RWPE2 (cell line): ENCODE data around the gene FASTK.

Source experiments
- ATAC-seq: fragments of 200-7000 bp; cut with Tn5 transposase; 3 replicates; pipeline ENCODE4 v1.9.1; 2021; ENCODE audit warnings: low read depth
- DNase-seq: peaks from one replicate; pipeline ENCODE4 v3.0.0-alpha.2; 2020; ENCODE audit warnings: low spot score
- H3K27ac ChIP-seq: fragments of 450-650 bp; 2 replicates; pipeline ENCODE4 v1.5.1; 2017; ENCODE audit warnings: mild to moderate bottlenecking; ENCODE audit not compliant: poor library complexity, severe bottlenecking
- H3K27me3 ChIP-seq: fragments of 250-450 bp; sonication (Bioruptor Pico); 2 replicates; pipeline ENCODE4 v1.5.1; 2021; ENCODE audit warnings: mild to moderate bottlenecking, moderate library complexity; ENCODE audit not compliant: insufficient read depth, poor library complexity, severe bottlenecking
- H3K36me3 ChIP-seq: fragments of 250-450 bp; sonication (Bioruptor Pico); 2 replicates; pipeline ENCODE4 v1.5.1; 2020; ENCODE audit warnings: low read depth, mild to moderate bottlenecking, moderate library complexity
- H3K4me1 ChIP-seq: fragments of 250-450 bp; sonication (Bioruptor Pico); 2 replicates; pipeline ENCODE4 v1.5.1; 2021; ENCODE audit warnings: mild to moderate bottlenecking, moderate library complexity; ENCODE audit not compliant: insufficient read depth, poor library complexity, severe bottlenecking
- H3K4me3 ChIP-seq: fragments of 250-450 bp; sonication (Bioruptor Pico); 2 replicates; pipeline ENCODE4 v1.5.1; 2021; ENCODE audit warnings: mild to moderate bottlenecking, moderate library complexity; ENCODE audit not compliant: severe bottlenecking
- H3K9me3 ChIP-seq: fragments of 250-450 bp; sonication (Bioruptor Pico); 2 replicates; pipeline ENCODE4 v1.5.1; 2021; ENCODE audit warnings: mild to moderate bottlenecking, moderate library complexity; ENCODE audit not compliant: severe bottlenecking
- CTCF ChIP-seq: fragments of 450-650 bp; IDR thresholded peaks from one replicate; pipeline ENCODE4 v1.5.1; 2017; ENCODE audit warnings: mild to moderate bottlenecking, moderate library complexity; ENCODE audit not compliant: poor library complexity, severe bottlenecking

Gene FASTK

GRCh38 chr7:151075662-151075971 is 5.0 kb downstream of the FASTK start:
- DNase-seq (no peak), ATAC-seq (no peak)
- H3K27ac ChIP-seq: no peak overlapping the region
- H3K36me3 ChIP-seq: peaks cover 58% of the 10 kb centered on the region
- no peak for TF ChIP-seq CTCF
- no peaks in the 10 kb centered on the region for H3K4me1 ChIP-seq
- no peaks in the 10 kb centered on the region for H3K9me3 ChIP-seq
- no peaks in the 10 kb centered on the region for H3K27me3 ChIP-seq
- no peak overlapping the region for H3K4me3 ChIP-seq

GRCh38 chr7:151074817-151075661 is 5.6 kb downstream of the FASTK start:
- H3K36me3 ChIP-seq: peaks cover 60% of the 10 kb centered on the region
- H3K4me3 ChIP-seq: no peak overlapping the region
- no peak for DNase-seq
- ATAC-seq: no peak
- H3K4me1 ChIP-seq: no peaks in the 10 kb centered on the region
- no peak for TF ChIP-seq CTCF
- no peaks in the 10 kb centered on the region for H3K27me3 ChIP-seq
- H3K9me3 ChIP-seq: no peaks in the 10 kb centered on the region
- H3K27ac ChIP-seq: no peak overlapping the region

- no peak overlapping the region for H3K4me3 ChIP-seq
- DNase-seq (no peak), ATAC-seq (no peak)
- no peak for TF ChIP-seq CTCF
- H3K4me1 ChIP-seq: no peaks in the 10 kb centered on the region
- no peak overlapping the region for H3K27ac ChIP-seq
- H3K27me3 ChIP-seq: no peaks in the 10 kb centered on the region
- H3K36me3 ChIP-seq: peaks cover 70% of the 10 kb centered on the region
- no peaks in the 10 kb centered on the region for H3K9me3 ChIP-seq
Measured at GRCh38 chr7:151073990-151074389, 6.6 kb downstream of the FASTK start.

GRCh38 chr7:151071032-151071866 is 9.4 kb downstream of the FASTK start:
- Histone ChIP-seq H3K4me1 (no peaks in the 10 kb centered on the region), H3K4me3 (no peak overlapping the region), H3K27ac (no peak overlapping the region), H3K27me3 (no peaks in the 10 kb centered on the region), H3K36me3 (peaks cover 87% of the 10 kb centered on the region), H3K9me3 (no peaks in the 10 kb centered on the region)
- no peak for ATAC-seq
- no peak for DNase-seq
- TF ChIP-seq CTCF: no peak
